GM21529 (cell line): ENCODE measurements around the gene GAD1.

Experiments used
- ATAC-seq: cut with Tn5 transposase; IDR thresholded peaks from one replicate; pipeline ENCODE4 v1.9.1; 2021; ENCODE audit not compliant: unreplicated experiment

Gene GAD1

GRCh38 chr2:170816504-170817092 is at the start of gene GAD1:
Gene GAD1, plus strand, starts transcription at chr2:170816887. Its CDS starts 1,705 bp downstream, at chr2:170818592.
- ATAC-seq, result peak; percentile 50

GRCh38 chr2:170770008-170770605 is 46.6 kb upstream of the GAD1 start, which contains the start of gene ERICH2:
Gene ERICH2, plus strand, starts transcription at chr2:170770378. Its CDS starts 304 bp downstream, at chr2:170770682.
- ATAC-seq, result peak; percentile 51

DNA sequence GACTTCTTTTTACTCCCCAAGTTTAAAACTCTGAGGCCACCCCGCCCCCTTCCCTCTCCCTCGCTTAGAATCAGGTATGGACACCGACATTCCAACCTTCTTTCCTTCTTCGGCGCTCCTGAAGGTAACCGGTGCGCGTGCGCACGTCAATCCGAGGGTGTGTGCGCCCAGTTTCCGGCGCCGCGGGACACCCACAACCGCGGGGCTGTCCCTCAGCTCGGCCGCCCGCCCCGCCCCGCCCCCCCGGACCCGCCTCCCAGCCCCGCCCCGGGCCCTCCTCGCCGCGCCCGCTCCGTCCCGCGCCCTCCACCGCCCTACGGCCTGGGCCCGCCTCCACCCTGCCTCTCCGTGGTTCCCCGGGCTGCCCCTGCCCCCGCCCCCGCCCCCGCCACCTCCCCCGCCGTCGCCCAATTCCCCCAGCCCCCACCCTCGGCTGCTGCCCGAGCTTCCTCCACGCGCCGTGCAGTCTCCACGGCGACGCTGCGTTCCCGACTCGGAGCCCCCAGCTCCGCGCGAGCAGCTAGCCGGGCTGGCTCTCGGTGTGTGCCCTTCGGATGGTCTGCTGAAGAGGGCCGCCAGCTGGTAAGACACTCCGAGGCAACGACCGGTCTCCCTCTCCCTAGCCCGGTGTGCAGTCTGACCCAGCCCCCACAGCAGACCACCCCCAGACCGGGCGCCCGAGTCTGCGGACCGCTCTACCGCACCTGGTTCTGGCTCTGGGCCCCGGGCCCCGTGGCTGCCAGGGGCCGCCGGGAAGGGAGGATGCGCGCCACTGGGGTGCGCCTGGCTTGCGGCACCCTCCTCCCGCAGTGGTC is 45.9 kb upstream of the GAD1 start:
- ATAC-seq, result peak; percentile 85

DNA sequence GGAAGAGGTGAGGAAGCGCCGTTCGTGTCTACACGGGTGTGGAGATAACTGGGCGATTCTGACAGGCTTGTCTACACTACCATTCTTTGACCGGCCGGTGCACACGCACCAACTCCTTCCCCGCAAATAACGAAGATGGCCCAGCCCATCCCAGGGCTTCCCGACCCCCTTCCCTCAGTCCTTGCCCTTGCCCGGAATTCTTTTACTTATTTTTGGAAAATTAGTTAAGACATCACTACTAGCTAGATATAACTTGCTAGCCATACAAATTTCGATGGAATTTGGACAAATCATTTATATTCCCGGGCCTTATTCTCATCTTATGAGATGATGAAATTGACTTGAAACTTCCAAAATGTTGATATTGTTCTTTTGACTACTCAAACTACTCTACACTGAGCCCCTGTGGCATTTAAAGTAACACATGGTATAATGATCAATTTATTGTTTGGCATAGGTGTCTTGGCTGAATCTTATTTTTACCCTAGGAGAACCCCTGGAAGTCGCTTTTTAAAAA is 45.2 kb upstream of the GAD1 start:
- ATAC-seq, result no peak

DNA sequence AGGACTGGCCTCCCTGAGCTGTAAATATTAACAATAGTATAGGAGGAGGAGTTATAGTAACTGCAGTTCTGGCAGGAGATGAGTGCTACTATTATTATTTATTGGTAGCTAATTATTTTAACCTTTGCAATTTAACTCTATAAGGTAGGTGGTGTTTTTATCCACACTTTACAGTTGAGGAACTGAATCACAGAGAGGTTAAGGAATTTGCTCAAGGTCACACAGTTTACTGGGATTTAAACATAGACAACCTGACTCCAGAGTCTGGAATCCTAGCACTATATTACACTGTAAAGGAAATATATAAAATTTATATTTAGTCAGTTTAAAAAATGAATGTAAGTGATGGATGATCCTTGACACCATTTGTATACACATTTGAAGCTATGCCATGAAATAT is 44.4 kb upstream of the GAD1 start:
- ATAC-seq, result no peak

DNA sequence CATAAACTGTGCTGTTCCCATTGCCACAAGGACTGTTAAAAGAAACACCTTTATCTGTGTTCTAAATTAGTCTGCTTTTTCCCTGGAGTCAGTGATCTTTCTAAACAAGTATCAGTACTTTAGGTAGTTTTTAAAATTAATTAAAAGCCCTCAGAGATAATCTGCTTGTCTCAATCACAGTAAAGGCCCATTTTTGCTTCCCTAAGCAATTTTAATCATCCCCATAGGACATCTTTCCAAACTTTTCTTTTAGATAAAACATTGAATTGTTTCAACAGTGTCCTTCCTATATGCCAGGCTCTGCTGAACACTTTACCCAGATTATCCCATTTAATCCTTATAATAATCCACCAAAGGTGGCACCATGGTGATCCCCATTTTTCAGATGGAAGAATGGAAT is 42.6 kb upstream of the GAD1 start:
- ATAC-seq, result no peak

DNA sequence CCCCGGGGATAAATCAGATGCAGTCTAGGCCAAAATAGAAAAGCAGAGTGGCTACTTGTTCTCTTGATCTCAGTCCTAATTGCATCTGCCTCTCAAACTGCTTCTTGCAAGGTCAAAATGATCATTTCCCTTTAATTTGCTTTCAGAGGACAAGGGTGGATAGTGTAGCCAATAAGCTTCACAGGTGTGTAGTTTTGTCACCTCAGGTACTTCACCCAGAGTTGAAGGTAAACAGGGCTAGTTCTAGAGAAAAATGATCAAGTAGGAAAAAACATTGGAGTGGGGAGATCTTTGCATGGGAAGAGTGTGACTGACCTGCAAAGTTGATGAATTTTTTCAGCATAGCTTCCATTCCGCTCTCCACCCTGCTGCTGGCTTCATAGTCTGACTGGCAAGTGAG is 37.8 kb upstream of the GAD1 start:
- ATAC-seq, result no peak

GRCh38 chr2:170779304-170779703 is 37.4 kb upstream of the GAD1 start:
- ATAC-seq, result no peak

DNA sequence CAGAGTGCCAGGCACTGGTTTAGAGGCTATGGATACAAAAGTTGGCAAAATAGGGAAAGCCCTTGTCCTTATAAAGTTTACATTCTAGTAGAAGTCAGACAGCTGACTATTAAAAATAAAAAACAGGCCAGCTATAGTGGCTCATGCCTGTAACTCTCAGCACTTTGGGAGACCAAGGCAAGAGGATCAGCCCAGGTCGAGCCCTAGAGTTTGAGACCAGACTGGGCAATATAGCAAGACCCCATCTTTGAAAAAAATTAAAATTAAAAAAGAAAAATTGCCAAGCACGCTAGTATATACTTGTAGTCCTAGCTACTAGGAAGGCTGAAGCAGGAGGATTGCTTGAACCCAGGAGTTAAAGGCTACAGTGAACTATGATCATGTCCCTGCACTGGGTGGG is 34.0 kb upstream of the GAD1 start:
- ATAC-seq, result no peak

GRCh38 chr2:170783549-170783948 is 33.1 kb upstream of the GAD1 start:
- no peak for ATAC-seq

DNA sequence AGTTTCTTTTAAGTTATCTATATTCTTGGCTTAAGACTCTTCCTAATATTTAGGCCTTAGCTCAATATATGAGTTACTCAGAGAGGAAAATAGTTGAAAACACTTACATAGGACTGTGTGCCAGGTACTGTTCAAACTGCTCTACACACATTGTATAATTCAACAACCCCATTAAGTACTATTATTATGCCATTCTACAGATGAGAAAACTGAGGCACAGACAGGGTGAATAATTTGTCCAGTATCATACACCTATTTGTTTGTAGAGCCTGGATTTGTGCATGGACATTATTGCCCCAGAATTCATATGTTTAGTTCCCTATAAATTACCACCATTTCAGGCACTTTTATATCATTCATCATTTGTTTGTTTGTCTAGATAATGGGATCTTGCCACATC is 17.7 kb upstream of the GAD1 start:
- no peak for ATAC-seq

DNA sequence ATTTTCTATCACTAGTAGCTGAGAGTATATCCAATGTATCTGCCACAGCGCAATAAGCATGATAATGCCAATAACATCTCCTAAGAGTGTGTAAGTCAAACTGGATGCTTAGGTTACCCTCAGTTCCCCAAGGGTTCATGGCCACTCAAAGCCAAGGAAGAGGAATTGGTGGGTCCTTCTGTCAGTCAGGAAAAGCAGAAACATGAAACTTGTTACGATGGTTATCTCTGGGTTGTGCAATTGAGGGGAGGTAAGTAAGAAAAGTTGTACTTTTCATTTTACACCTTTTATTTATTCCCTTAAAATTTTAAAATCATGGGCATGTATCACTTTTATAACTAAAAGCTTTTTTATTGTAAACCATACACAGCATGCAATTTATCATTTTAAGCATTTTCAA is 10.1 kb upstream of the GAD1 start:
- ATAC-seq, result no peak

DNA sequence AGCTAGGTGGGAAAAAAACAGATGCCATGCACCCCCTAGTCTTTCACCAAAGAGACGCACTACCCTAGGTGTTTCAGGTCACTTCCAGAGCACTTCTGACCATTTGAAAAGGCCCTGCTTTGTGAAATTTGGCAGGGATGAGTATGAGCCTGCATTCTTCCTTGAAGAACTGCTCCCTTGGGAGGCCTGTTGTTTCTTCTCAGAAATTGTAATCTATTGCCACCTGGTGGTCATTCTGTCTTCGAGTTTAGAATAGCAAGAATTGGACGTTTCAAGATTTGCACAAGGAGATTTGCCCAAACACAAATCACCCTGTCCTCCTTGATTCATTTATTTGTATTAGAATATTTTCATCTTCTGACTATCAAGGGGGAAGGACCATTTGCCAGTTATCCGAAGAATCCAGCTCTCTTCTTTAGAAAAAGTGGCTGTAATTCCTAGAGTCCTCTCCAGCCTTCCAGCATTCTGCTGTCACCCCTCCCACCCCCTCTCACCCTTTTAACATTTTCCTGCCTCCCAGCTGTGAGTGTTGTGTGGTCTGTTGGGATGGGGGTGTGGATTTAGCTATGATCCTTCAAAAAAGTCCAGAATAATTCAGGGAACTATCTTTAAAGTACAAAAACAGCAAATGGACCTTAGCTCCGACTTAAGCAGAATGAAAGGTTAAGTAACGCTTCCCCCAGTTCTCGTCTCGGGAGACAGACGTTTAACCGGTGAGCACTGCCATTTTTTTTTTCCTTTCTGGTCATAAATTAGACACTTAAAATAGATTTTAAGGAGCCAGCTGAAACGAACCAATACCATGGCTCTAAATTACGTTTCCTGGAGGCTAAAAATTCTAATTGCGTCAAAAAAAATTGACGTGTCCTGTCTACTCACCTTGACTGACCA is 3.7 kb upstream of the GAD1 start:
- ATAC-seq, result no peak

GRCh38 chr2:170813611-170814532 is 2.8 kb upstream of the GAD1 start:
- no peak for ATAC-seq

DNA sequence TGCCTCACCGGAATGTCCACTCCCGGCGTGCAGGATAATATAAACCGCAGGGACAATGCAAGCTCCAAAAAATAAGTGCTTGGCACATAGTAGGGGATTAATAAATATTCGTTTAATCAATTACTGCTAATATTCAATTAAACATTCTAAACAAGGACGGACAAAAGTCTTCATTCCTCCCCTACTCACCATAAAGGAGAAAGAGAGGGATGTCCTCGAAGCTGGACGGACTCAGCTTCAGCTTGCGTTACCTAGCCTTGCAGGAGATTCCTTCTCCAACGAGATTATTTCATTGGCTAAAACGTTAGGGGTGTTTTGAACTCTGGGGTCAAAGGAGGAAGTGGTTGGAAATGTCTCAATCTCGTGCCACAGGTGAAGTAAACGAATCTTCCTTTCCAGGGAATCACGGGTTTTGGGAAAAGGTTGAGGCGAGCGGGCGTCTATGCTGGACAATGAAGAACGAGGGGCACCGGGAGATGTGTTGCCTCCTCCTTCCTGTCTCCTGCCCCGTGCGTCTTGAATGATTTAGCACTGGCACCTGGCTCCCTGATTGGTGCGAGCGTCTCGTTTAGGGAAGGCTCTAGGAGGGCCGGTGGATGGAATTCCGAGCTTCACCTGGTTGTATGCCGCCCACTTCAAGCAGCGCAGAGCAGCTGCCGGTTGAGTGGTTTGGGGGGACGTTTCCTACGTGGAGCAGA is 2.0 kb upstream of the GAD1 start:
- no peak for ATAC-seq

DNA sequence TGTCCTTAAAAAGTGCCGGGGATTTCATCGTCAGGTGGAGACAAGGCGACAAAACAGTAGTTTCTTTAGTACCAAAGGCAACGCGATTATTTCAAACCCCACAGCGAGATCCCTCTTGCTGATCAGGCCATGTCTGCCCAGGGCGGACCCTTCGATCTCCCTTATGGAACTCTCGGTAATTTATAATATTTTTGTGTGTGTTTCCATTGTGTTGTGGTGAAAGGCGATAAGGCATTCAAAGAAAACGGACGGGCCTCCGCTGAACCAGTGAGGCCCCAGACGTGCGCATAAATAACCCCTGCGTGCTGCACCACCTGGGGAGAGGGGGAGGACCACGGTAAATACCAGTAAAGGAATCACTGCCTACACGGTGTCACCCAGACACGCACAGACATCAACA is 1.4 kb upstream of the GAD1 start:
- no peak for ATAC-seq

- peak; percentile 46 for ATAC-seq
Measured at GRCh38 chr2:170815746-170816503, 762 bp upstream of the GAD1 start.
